MM.1S (cell line): ENCODE results near the gene VAC14.

Experiments
- DNase-seq: peaks from one replicate; pipeline ENCODE4 v3.0.0-alpha.2; 2015
- H2AFZ ChIP-seq: fragments of 300-600 bp; sonication (generic); 2 replicates; pipeline ENCODE4 v1.6.0; 2016; ENCODE audit warnings: antibody characterized with exemption, low read length
- H3F3A ChIP-seq: fragments of 300-600 bp; sonication (generic); 2 replicates; pipeline ENCODE4 v1.6.1; 2016; ENCODE audit warnings: mild to moderate bottlenecking, antibody characterized with exemption, low read length, moderate library complexity, mixed read lengths; ENCODE audit not compliant: insufficient read depth
- H3K27ac ChIP-seq: fragments of 300-600 bp; sonication (generic); 2 replicates; pipeline ENCODE4 v1.5.1; 2016; ENCODE audit warnings: mild to moderate bottlenecking, low read length
- H3K27me3 ChIP-seq: fragments of 300-600 bp; sonication (generic); replicated peaks from 2 replicates; pipeline ENCODE4 v1.6.0; 2016; ENCODE audit warnings: low read length; ENCODE audit not compliant: insufficient read depth
- H3K36me3 ChIP-seq: fragments of 300-600 bp; sonication (generic); replicated peaks from 2 replicates; pipeline ENCODE4 v1.6.1; 2016; ENCODE audit warnings: mild to moderate bottlenecking, low read length, mixed read lengths; ENCODE audit not compliant: insufficient read depth
- H3K4me1 ChIP-seq: fragments of 300-600 bp; sonication (generic); 2 replicates; pipeline ENCODE4 v1.6.1; 2016; ENCODE audit warnings: low read length, mixed read lengths
- H3K4me2 ChIP-seq: fragments of 300-600 bp; sonication (generic); 2 replicates; pipeline ENCODE4 v1.6.0; 2016; ENCODE audit warnings: low read depth, low read length
- H3K4me3 ChIP-seq: fragments of 300-600 bp; sonication (generic); 2 replicates; pipeline ENCODE4 v1.5.1; 2016; ENCODE audit warnings: low read length, mixed read lengths
- H3K79me2 ChIP-seq: fragments of 300-600 bp; sonication (generic); 2 replicates; pipeline ENCODE4 v1.6.1; 2016; ENCODE audit warnings: mixed run types, low read length, mixed read lengths
- H3K9ac ChIP-seq: fragments of 300-600 bp; sonication (generic); 2 replicates; pipeline ENCODE4 v1.6.1; 2016; ENCODE audit warnings: low read length, mixed read lengths
- H3K9me2 ChIP-seq: fragments of 300-600 bp; sonication (generic); replicated peaks from 2 replicates; pipeline ENCODE4 v1.6.1; 2016; ENCODE audit warnings: mild to moderate bottlenecking, low read length, mixed read lengths; ENCODE audit not compliant: insufficient read depth
- H3K9me3 ChIP-seq: fragments of 300-600 bp; sonication (generic); replicated peaks from 2 replicates; pipeline ENCODE4 v1.6.1; 2016; ENCODE audit warnings: mild to moderate bottlenecking, low read length, mixed read lengths; ENCODE audit not compliant: insufficient read depth
- H4K20me1 ChIP-seq: fragments of 300-600 bp; sonication (generic); 2 replicates; pipeline ENCODE4 v1.6.1; 2016; ENCODE audit warnings: mild to moderate bottlenecking, low read length, moderate library complexity, mixed read lengths; ENCODE audit not compliant: insufficient read depth
- EZH2 ChIP-seq: fragments of 300-600 bp; sonication (generic); optimal IDR thresholded peaks from 2 replicates; pipeline ENCODE3; 2017; ENCODE audit warnings: low read depth, mild to moderate bottlenecking, antibody characterized with exemption, low read length, mixed read lengths
- EZH2phosphoT487 ChIP-seq: fragments of 300-600 bp; sonication (generic); IDR thresholded peaks from 2 replicates; pipeline ENCODE4 v1.6.1; 2018; ENCODE audit warnings: antibody characterized with exemption, low read length
- TF ChIP-seq, protein P1 (sequence below): fragments of 300-600 bp; sonication (generic); IDR thresholded peaks from 2 replicates; pipeline ENCODE4 v1.5.1; 2016; ENCODE audit warnings: antibody characterized with exemption, low read length, mixed read lengths

Gene VAC14

DNA sequence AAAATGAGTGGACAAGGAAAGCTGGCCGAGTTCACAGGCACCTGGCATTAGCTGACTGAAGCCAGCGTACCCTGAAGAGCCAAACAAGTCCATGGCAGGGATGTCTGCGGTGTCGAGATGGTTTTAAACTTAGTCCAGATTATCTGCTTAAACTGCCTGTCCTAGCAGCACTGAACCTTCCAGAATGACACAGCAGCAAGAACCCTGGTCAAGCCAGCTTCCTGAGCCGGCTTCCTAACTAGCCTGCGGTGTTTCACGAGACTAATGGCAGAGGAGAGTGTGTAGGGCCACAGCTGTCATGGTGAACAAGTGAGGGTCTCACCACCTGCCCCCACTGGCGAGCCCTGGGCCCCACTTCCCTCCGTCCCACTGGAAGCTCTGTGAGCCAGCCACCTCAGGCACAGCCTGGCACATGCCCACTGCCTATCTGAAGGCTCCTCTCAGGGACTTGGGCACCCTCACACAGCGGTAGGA, 86.3 kb downstream of the VAC14 start:
- Histone ChIP-seq H3K27ac (no peak overlapping the region), H4K20me1 (no peaks in the 10 kb centered on the region), H3K9me3 (no peaks in the 10 kb centered on the region), H3K79me2 (no peaks in the 10 kb centered on the region; the same call in 1 of the 2 replicates), H3F3A (no peaks in the 10 kb centered on the region), H3K4me1 (no peaks in the 10 kb centered on the region), H3K9me2 (no peaks in the 10 kb centered on the region), H2AFZ (no peak overlapping the region), H3K9ac (no peak overlapping the region), H3K4me2 (no peak overlapping the region), H3K4me3 (no peak overlapping the region), H3K36me3 (no peaks in the 10 kb centered on the region), H3K27me3 (no peaks in the 10 kb centered on the region)
- TF ChIP-seq, protein P1, sequence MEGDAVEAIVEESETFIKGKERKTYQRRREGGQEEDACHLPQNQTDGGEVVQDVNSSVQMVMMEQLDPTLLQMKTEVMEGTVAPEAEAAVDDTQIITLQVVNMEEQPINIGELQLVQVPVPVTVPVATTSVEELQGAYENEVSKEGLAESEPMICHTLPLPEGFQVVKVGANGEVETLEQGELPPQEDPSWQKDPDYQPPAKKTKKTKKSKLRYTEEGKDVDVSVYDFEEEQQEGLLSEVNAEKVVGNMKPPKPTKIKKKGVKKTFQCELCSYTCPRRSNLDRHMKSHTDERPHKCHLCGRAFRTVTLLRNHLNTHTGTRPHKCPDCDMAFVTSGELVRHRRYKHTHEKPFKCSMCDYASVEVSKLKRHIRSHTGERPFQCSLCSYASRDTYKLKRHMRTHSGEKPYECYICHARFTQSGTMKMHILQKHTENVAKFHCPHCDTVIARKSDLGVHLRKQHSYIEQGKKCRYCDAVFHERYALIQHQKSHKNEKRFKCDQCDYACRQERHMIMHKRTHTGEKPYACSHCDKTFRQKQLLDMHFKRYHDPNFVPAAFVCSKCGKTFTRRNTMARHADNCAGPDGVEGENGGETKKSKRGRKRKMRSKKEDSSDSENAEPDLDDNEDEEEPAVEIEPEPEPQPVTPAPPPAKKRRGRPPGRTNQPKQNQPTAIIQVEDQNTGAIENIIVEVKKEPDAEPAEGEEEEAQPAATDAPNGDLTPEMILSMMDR = no peak
- TF ChIP-seq EZH2phosphoT487 (no peak), EZH2 (no peak)
- no peak for DNase-seq

GRCh38 chr16:70713824-70714223, 87.1 kb downstream of the VAC14 start:
- Histone ChIP-seq H3K9ac (no peak overlapping the region), H3K27me3 (no peaks in the 10 kb centered on the region), H3K4me1 (no peaks in the 10 kb centered on the region), H3F3A (no peaks in the 10 kb centered on the region), H3K9me2 (no peaks in the 10 kb centered on the region), H3K36me3 (no peaks in the 10 kb centered on the region), H3K9me3 (no peaks in the 10 kb centered on the region), H3K27ac (no peak overlapping the region), H3K79me2 (no peaks in the 10 kb centered on the region; the same call in 1 of the 2 replicates), H3K4me2 (no peak overlapping the region), H3K4me3 (no peak overlapping the region), H4K20me1 (no peaks in the 10 kb centered on the region), H2AFZ (no peak overlapping the region)
- TF ChIP-seq, protein P1 = no peak
- TF ChIP-seq EZH2phosphoT487 = no peak
- TF ChIP-seq EZH2 = no peak
- DNase-seq = no peak

- Histone ChIP-seq H3K9me2 (no peaks in the 10 kb centered on the region), H3K4me3 (no peak overlapping the region), H3K4me1 (no peaks in the 10 kb centered on the region), H3K27me3 (no peaks in the 10 kb centered on the region), H3K27ac (no peak overlapping the region), H3K9ac (no peak overlapping the region), H2AFZ (no peak overlapping the region), H3K36me3 (no peaks in the 10 kb centered on the region), H3K4me2 (no peak overlapping the region), H4K20me1 (no peaks in the 10 kb centered on the region), H3F3A (no peaks in the 10 kb centered on the region), H3K9me3 (no peaks in the 10 kb centered on the region), H3K79me2 (no peaks in the 10 kb centered on the region; the same call in 1 of the 2 replicates)
- DNase-seq = no peak
- TF ChIP-seq EZH2 (no peak), EZH2phosphoT487 (no peak)
- TF ChIP-seq, protein P1 = no peak
These were observed 87.6 kb downstream of the VAC14 start for GRCh38 chr16:70713342-70713741.
